WERI-Rb-1 (cell line): ENCODE measurements around the gene FOCAD.
A peak's percentile ranks its signal among the peaks of the same experiment; 100 is the strongest.
"Not testable (repeated sequence)": the region's sequence is repeated elsewhere in the genome, so short reads cannot be mapped to it uniquely, and the experiment has no call there.

Source experiments
- DNase-seq: peaks from one replicate; pipeline ENCODE4 v3.0.0-alpha.2; 2020
- H3K27ac ChIP-seq: fragments of 250-450 bp; sonication (Bioruptor Pico); 2 replicates; pipeline ENCODE4 v1.5.1; 2020; ENCODE audit warnings: mild to moderate bottlenecking, moderate library complexity
- H3K27me3 ChIP-seq: fragments of 250-450 bp; sonication (Bioruptor Pico); 2 replicates; pipeline ENCODE4 v1.5.1; 2021; ENCODE audit warnings: mild to moderate bottlenecking, low read depth, moderate library complexity; ENCODE audit not compliant: insufficient read depth, severe bottlenecking
- H3K36me3 ChIP-seq: fragments of 250-450 bp; sonication (Bioruptor Pico); 2 replicates; pipeline ENCODE4 v1.5.1; 2020; ENCODE audit warnings: mild to moderate bottlenecking, moderate library complexity
- H3K4me3 ChIP-seq: 2 replicates; pipeline ENCODE4 v1.5.1; 2011; ENCODE audit warnings: low read depth, mild to moderate bottlenecking, control low read depth, low read length
- H3K9me3 ChIP-seq: fragments of 250-450 bp; sonication (Bioruptor Pico); 2 replicates; pipeline ENCODE4 v1.5.1; 2021; ENCODE audit warnings: mild to moderate bottlenecking, moderate library complexity; ENCODE audit not compliant: severe bottlenecking
- TF ChIP-seq, protein P1 (sequence below): IDR thresholded peaks from 2 replicates; pipeline ENCODE4 v1.5.1; 2011; ENCODE audit warnings: low read depth, mild to moderate bottlenecking, control low read depth, inconsistent platforms, low read length

Gene FOCAD

DNA sequence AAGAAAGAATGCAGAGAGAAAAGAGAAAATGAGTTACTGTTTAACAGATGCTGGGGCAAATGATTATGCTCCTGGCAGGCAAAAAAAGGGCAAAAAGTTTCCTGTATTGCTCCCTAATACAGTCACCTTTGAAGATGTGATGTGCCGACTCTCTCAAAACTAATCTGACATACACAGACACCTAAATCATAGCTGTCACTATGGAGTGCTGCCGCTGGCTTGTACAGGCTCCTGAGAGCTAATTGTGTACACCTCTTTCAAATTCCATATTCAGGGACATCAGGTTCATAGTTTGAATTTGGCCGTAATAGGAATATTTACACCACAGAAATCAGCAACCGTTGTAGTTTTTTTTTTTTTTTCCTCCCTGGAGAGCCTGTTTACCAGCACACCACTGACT is 12.4 kb upstream of the FOCAD start:
- no peak for DNase-seq
- Histone ChIP-seq H3K36me3 (no peaks in the 10 kb centered on the region), H3K27me3 (no peaks in the 10 kb centered on the region), H3K27ac (no peak overlapping the region), H3K9me3 (no peaks in the 10 kb centered on the region), H3K4me3 (no peak overlapping the region)
- TF ChIP-seq, protein P1, sequence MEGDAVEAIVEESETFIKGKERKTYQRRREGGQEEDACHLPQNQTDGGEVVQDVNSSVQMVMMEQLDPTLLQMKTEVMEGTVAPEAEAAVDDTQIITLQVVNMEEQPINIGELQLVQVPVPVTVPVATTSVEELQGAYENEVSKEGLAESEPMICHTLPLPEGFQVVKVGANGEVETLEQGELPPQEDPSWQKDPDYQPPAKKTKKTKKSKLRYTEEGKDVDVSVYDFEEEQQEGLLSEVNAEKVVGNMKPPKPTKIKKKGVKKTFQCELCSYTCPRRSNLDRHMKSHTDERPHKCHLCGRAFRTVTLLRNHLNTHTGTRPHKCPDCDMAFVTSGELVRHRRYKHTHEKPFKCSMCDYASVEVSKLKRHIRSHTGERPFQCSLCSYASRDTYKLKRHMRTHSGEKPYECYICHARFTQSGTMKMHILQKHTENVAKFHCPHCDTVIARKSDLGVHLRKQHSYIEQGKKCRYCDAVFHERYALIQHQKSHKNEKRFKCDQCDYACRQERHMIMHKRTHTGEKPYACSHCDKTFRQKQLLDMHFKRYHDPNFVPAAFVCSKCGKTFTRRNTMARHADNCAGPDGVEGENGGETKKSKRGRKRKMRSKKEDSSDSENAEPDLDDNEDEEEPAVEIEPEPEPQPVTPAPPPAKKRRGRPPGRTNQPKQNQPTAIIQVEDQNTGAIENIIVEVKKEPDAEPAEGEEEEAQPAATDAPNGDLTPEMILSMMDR, result no peak

DNA sequence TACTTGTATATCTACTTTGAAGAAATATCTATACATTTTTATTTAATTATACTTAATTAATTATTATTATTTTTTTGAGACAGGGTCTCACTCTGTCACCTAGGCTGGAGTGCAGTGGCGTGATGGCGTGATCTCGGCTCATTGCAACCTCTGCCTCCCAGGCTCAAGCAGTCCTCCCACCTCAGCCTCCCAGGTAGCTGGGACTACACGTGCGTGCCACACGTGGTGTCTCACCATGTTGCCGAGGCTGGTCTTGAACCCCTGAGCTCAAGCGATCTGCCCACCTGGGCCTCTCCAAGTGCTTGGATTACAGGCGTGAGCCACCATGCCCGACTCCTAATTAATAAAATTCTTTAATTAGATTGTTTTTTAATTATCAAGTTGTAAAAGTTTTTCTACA is 10.5 kb upstream of the FOCAD start:
- DNase-seq, H3K27ac ChIP-seq, H3K36me3 ChIP-seq, H3K27me3 ChIP-seq, H3K9me3 ChIP-seq, H3K4me3 ChIP-seq: not testable (repeated sequence)

DNA sequence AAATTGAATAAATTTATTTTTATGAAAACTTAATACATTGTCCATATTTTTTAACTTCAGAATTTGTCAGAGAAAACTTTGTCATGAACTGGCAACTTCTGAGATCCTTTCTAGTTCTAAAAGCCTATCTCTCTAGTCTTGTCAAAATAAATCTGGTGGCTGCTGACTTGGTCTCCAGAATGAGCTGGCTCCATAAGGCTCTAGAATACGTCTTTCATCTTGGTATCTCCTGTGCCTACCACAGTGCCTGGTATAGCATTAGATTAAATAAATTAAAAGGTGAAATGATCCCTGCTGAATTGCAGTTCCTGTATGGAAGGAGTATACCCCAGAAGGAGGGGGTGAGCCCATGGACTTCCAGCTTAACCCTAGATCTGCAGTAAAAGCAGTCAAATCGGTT is 2.6 kb upstream of the FOCAD start:
- TF ChIP-seq, protein P1, result no peak
- Histone ChIP-seq H3K27me3 (no peaks in the 10 kb centered on the region), H3K36me3 (no peaks in the 10 kb centered on the region), H3K9me3 (no peaks in the 10 kb centered on the region), H3K27ac (no peak overlapping the region), H3K4me3 (no peak overlapping the region)
- DNase-seq, result no peak

DNA sequence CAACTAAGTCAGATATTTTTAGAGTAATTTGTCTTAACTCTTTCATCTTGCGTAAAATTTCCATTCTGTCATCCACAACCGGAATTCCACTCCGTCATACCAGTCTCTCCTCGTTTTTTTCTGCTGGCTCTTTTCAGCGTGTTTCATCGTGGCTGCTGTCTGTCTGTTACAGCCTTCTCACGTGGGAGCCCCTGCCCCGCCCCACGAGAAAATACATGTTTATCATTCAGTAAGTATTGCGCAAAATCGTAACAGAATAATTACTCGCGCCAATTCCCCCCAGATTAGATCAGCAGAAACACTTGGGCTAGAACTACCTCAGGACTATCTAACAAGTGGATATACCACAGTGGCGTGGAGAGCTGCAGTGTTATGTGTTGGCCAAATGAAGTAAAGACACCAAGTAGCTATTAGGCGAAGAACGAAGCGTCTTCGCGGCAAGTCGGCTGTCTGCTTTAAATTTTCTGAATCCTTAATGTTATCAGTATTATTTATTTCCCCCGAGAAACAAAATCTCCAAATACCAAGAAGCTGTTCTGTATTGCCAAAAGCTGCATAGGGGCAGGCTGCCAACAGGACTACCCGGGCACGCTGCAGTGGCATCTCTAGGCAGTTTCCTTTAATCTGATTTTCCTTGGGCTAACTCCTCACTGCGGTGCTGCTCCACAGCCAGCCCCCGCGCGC is 566 bp upstream of the FOCAD start:
- no peaks in the 10 kb centered on the region for H3K9me3 ChIP-seq
- peak overlapping the region; percentile 58 for H3K4me3 ChIP-seq
- H3K27ac ChIP-seq, result peak overlapping the region; percentile 37; the same call in 1 of the 2 replicates
- no peaks in the 10 kb centered on the region for H3K27me3 ChIP-seq
- no peak for DNase-seq
- TF ChIP-seq, protein P1, result no peak
- no peaks in the 10 kb centered on the region for H3K36me3 ChIP-seq

DNA sequence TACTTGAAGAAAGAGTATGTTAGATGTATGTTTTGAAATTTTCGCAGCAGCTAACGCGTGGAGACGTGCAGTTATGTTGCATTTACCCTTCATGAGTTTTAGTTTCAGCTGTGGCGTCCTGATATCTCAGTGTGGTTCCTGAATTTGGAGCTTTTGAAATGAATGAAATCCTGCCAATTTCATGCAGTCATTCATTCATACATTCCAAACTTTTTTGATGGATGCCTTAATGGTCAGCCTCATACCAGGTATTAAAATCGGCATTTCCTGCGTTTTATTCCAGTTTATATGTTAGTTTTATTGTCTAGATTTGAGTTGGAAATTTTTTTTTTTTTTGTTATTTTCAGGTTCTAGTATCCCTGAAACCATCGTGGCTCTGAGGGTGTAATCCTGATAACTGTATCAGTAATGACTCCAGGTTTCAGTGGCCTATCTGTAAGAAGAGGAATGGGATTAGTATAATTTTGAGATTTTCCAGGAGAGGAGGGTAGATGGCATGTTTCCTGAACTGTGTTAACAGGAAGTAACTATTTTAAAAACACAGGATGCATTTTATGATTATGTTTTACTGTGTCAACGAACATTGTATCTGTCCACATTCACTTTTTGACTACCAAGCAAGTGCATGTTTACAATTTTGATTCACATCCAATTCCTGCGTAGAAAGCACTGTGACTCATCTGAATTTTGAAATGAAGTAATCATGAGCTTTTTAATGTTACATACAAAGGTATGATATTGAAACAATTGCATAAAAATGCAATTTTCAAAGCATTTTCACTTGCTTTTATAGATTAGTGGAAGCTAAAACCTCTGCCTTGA is 1.0 kb downstream of the FOCAD start:
- TF ChIP-seq, protein P1, result no peak
- DNase-seq, result no peak
- Histone ChIP-seq H3K27me3 (no peaks in the 10 kb centered on the region), H3K4me3 (peak overlapping the region; percentile 76), H3K36me3 (no peaks in the 10 kb centered on the region), H3K9me3 (no peaks in the 10 kb centered on the region), H3K27ac (peak overlapping the region; percentile 92)

DNA sequence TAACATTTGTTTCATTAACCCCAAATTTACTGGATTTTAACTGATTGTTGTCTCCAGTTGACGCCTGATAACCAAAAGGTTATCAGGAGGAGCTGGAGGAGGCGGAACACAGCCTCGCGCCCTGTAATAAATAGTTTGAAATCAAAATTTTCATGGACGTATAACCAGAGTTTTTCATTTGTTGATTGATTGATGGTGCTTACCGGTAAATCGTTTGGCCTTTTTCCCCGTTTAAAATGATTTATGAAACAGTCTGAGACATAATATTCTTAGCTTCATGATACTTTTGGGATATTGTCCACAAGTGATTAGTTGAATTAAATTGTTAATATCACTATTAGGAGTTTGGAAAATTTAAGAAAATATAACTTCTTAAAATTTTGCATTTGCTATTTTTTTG is 1.7 kb downstream of the FOCAD start:
- Histone ChIP-seq H3K9me3 (no peaks in the 10 kb centered on the region), H3K27me3 (no peaks in the 10 kb centered on the region), H3K4me3 (no peak overlapping the region), H3K36me3 (no peaks in the 10 kb centered on the region), H3K27ac (no peak overlapping the region)
- DNase-seq, result no peak
- TF ChIP-seq, protein P1, result no peak
